Measurements from ENCODE around the gene ARHGDIG. TPM values are rescaled to one million over a fixed set of nuclear protein-coding genes. Genes with fewer than 3 reads are reported as not detected.
"Not testable (repeated sequence)": the region's sequence is repeated elsewhere in the genome, so short reads cannot be mapped to it uniquely, and the experiment has no call there.

ARHGDIG gene
- total RNA-seq, 1 donor from 2014 or later, result 0.99 TPM

DNA sequence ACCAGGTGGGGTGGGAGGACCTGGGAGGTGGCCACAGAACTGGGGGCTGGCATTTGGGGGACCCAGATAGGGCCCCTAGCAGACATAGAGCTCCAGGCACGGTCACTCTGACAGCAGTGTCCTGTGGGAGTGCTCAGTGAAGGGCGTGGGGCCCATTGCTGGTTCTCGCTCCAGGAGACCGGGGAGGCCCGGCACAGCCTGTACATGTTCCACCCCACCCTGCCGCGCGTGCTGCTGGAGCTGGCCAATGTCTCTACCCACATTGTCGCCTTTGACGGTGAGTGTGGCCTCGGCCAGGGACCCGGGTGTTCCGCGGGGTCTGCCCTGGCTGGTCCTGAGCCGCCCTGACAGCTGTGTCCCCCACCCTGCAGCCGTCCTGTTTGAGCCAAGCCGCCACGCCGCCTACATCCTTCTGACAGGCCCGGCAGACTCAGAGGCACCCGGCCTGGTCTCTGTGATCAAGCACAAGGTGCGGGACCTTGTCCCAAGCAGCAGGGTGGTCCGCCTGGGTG, 15.9 kb upstream of the ARHGDIG start:
- DNase-seq, result no peak

DNA sequence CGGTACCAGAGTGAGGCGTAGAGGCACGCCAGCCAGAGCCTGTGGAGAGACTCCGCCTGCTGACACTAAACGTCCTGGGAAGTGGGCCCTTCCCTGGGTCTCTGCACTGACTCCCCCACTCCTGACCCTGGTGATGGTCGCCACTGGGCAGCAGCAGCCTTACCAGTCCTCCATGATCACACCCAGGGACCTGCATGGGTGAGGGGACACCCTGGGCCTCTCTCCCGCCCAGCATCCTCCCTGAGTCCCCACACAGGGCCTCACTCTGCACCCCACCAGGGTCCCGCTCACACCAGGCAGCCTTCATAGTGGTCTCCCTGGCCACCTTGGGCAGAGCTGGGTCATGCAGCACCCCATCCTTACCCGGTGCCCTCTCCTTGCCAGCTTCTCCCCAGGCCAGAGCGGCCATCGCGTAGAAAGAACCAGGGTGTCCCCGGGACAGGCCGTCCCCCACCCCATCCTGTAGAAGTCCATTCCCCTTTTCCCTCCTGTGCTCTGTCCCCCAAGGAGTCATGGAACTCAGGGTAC, 15.3 kb upstream of the ARHGDIG start:
- DNase-seq, result no peak

DNA sequence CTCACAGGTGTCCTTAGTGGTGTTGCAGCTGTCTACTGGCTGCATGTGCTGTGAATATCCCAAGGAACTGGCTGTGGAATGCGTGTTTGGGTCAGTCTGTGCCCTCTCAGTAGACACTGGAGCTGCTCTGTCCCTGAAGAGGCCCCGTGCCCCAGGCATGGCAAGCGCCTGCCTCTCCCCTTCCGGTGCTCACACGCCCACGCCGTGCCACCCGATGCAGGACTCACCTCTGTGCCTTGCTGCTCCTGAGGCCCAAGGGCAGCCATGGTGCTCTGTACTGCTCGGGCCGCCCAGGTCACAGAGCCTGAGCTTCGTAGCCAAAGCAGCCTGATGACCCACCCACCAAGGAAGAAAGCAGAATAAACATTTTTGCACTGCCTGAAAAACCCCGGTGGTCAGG, 14.7 kb upstream of the ARHGDIG start:
- no peak for DNase-seq

DNA sequence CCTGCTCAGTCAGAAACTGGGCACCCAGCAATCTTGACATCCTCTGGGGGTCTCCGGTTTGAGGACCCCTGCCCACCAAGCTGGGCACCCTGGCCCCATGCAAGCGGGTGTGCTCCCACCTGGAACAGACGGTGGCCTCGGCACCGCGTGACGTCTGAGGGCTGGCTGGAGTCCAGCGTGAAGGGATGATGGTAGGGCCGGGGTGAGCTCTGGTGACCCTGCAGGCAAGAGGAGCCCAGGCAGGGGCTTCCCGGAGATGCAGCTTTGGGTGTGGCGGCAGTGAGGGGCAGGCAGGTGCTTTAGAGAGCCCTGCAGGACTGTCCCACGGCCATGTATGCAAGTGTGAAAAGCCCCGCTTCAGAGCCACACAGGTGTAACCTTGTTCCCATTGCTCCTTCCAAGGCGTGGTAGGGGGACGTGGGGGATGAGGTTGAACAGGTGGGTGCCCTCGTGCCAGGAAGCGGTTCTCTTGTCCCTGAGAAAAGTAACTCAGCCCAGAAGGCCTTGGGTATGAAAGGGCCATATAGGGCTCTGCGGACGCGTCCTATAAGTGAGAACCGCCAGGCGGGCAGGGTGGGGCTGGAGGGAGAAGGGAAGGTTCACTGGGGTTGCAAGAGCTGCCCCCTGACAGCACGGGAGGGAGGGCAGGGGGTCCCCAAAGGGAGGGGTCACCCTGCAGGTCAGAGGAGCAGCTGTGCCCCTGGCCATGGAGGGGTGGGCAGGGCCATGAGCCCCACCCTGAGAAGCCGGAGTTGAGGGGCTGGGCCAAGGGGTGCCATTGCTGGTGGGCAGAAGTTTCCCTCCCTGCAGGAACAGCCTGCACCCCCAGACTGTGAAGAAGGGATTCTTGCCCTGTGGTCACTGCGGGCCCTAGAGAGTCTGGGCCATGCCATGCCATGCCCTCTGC, 13.9 kb upstream of the ARHGDIG start:
- no peak for DNase-seq

DNA sequence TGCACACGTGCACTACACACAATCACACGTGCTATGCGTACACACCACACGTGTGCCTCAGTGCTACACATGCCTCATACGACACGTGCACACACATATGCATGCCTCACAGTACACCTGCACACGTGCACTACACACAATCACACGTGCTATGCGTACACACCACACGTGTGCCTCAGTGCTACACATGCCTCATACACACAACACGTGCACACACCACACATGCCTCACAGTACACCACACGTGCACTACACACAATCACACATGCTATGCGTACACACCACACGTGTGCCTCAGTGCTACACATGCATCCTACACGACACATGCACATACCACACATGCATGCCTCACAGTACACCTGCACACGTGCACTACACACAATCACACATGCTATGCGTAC, 12.8 kb upstream of the ARHGDIG start:
- DNase-seq, result not testable (repeated sequence)

DNA sequence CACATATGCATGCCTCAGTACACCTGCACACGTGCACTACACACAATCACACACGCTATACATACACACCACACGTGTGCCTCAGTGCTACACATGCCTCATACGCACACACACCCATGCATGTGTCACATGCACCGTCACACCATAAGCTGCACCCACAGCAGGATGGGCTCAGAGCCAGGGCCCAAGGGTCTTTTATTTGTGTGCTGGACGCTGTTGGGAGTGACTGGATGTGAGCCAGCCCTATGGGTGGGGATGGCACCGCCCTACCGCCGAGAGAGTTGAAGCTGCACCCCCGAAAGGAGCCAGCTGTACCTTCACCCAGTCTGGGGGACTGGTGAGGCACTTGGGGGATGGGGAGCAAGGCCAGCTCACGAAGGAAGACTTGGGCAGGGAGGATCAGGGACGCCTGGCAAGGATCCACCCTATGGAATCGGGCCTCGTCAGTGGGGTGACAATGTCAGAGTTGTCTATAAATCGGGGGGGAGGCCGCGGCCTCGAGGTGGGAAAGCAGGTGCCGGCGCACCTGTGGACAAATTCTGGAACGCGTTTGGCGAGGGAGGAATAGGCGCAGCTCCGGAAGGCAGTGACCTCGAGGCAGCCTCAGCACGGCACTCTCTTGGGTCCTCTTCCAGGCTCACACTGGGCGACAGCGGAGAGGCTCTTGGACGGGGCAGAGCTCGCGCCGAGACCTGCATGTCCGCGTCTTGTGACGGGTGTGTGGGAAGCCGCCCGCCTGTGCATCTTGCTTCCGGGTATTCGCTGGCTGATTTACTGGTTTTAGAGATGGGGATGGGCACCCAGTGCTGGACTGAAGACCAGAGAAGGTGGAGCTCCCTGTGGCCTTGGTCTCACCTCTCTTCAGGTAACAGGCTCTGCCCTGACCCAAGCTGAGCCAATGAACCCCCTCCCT, 12.0 kb upstream of the ARHGDIG start:
- no peak for DNase-seq

DNA sequence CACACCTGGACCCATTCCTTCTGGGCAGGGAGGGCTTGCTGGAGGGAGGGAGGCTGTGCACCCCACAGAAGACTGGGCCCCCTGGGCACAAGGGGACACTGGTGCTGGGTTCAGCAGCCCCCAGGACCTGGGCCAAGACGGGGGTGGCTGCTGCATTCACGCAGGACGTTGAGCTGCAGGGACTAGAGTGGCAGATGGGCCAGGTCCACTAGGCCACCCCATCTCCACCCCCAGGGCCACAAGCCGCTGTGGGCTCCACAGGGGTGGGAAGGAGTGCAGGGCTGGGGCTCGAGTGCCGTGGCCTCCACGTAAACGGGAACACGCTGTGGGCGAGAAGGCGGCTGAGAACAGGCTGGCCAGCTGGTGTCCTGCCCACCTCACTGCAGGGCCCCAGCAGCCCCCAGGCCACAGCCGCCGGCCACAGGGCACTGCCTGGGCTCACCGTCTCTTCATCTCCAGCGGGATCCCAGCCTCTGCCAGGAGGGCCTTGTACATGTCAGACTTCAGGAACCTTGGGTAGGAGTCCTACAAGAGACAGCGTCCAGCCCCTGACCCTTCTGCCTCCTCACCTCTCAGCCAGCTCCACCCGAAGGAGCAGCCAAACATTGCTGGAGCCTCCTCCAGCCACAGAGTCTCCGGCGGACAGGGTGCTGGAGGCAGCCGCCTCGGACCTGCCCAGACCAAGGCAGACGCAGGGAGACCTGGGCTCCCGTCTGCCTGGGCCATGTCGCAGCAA, 11.2 kb upstream of the ARHGDIG start:
- DNase-seq, result no peak

- no peak for DNase-seq
Observed at GRCh38 chr16:270381-271255, 9.8 kb upstream of the ARHGDIG start.

GRCh38 chr16:272633-273546, 7.5 kb upstream of the ARHGDIG start:
- DNase-seq, result no peak

DNA sequence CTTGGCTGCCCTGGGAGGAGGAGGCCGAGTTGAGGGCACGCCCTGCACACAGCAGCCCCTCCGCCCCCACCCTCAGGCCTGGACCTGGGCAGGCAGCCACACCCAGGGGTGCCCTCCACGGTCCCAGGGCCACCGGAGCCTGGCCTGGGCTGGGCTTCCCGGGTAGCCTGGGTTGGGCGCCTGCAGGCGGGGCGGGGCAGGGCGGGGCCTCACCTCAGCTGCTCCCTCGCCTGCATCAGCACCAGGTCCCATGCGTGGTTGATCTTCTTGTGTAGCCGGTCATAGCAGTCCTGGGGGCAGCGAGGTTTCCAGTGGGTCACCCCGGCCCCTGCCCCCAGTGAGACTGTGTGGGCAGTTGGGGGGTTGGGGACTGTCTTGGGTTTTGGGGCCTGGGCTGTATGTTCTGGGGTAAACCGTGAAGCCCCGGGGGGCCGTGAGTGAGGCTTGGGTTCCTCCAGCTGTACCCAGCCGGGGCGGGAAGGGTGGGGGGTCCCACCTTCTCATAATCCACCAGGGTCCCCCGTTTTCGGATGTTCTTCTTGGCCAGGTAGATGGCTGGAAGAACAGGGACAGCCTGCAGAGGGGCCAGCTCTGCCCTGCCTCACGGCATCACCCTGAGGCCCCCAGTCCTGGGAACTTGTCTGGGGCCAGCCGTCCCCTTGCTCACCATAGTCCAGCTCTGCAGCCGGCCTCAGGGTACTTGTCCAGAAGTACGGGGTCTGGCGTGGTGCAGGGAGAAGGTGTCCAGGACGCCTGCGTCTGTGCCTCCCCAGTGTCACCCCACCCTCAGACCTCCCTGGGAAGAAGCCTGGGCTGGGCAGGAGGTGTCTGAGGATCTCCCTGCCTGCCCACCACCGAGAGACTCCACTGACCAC, 6.6 kb upstream of the ARHGDIG start:
- no peak for DNase-seq

- no peak for DNase-seq
Observed at GRCh38 chr16:275041-275641, 5.2 kb upstream of the ARHGDIG start.

DNA sequence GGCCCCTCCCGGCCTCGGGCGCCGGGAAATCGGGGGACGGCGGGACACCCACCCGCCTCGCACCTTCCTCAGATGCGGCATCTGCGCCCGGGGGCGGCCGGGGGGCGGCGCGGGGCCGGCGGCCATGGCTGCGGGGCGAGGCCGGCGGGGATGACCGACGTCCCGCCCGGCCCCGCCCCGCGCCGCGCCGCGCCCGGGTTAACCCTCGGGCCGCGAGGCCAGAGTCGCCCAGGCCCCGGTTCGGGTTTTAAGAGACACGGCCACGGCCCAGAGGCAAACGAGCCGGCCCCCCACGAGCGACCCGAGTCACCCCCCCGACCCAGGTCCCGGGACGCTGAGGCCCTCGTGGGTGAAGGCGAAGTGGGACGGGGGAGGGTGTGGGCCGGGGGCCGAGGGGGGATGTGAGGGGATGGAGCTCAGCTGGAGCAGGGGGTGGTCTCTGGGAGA, 4.6 kb upstream of the ARHGDIG start, which contains the start of gene RGS11:
TSS of gene RGS11 (minus strand) at position 159 of the 447 bp plus-strand sequence. CDS start at position 126, 33 bp downstream.
- DNase-seq, result no peak

DNA sequence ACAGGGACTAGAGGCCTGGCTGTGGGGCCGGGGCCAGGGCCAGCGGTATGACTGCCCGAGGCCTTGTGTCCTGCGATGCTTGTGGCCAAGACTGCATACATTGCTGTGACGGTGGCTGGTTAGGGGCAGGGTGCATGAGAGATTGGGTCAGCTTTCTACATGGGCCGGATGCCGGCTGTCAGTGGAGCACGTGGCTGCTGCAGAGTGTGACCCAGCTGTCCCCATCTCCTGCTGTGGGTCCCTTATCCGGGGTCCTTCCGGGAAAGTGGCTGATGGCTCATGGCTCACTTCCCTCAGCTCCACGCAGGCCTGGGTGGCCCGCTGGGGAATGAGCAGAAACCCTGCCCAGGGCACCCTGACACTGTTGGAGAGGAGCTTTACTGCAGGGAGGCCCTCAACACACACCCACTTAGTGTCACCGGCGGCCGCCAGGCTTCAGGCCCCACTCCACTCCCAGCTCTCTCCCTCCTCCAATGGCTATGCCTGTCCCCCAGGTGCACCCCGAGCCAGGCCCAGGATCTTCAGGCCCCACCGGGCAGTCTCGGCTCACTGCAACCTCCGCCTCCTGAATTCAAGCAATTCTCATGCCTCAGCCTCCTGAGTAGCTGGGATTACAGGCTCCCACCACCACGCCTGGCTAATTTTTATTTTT, 3.8 kb upstream of the ARHGDIG start:
- no peak for DNase-seq

- DNase-seq, result no peak
Observed at GRCh38 chr16:278863-279366, 1.5 kb upstream of the ARHGDIG start.

- DNase-seq, result no peak
Observed at GRCh38 chr16:279531-279930, 860 bp upstream of the ARHGDIG start.

DNA sequence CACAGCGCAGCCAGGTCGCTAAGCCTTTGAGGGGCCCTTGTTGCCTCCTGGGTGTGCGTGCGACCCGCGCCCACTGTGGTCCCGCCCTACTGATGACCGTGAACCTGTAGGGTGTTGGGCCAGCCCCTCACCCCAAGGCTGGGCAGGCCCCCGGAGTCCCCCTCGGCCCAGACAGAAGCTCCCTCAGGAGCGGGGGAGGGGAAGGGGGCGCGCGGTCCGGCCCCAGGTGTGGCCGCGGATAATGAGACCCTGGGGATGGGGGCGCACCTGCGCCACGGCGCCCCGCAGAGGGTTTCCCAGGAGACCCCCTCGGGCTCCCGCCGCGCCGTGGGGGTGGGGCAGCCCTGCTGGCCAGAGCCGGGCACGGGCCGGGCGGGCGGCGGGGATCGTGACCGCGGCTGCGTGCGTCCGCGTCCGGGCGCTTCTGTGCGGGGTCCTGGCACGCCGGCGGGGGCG, 358 bp upstream of the ARHGDIG start:
- no peak for DNase-seq

DNA sequence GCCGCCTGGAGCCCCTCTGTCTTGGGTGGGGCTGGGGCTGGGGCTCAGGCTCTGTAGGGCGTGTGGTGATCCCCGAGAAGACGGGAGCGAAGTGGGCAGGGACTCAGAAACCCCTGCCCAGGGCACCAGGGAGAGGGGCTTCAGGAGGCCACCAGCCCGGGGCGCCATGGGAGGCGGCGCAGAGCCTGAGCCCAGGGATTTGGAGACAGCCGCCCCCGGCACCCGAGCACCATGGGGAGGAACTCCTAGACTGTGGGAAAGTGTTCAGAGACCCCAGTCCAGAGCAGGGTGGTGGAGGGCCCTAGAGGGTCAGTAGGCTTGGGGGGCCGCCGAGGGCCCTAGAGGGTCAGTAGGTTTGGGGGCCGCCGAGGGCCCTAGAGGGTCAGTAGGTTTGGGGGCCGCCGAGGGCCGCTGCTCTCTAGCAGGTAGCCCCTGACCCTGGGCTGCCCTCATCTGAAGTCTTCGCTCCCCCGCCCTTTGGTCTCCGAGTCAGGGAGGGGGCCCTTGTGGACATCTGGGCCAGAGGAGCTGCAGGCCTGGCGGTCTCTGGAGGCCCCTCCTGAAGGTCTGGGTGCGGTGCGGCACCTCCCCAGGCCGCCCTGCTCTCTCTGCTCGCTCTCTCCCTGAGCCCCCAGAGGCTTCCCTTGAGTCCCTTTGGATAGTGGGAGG, 734 bp downstream of the ARHGDIG start:
- DNase-seq, result no peak

All from skin of body (tissue), 2 donors.